K562 (cell line): ENCODE data around the gene FGR. TPM values are rescaled to one million over a fixed set of nuclear protein-coding genes. Genes with fewer than 3 reads are reported as not detected.

Experiments
- ATF7 ChIP-seq: fragments of 450-650 bp; IDR thresholded peaks from 2 replicates; pipeline ENCODE4 v1.7.1; 2014; ENCODE audit warnings: mild to moderate bottlenecking, moderate library complexity
- BHLHE40 ChIP-seq: IDR thresholded peaks from 2 replicates; pipeline ENCODE4 v1.6.1; 2011; ENCODE audit warnings: low read length, improper control_type of control experiment
- CCAR2 ChIP-seq: fragments of 200-400 bp; formaldehyde crosslinking; IDR thresholded peaks from 2 replicates; pipeline ENCODE4 v1.6.1; 2017; ENCODE audit warnings: mild to moderate bottlenecking, low read depth, low read length
- ETV1 ChIP-seq: fragments of 450-650 bp; conservative IDR thresholded peaks from 2 replicates; pipeline ENCODE4 v1.6.1; 2016; ENCODE audit warnings: missing genetic modification characterization, control low read depth, low read depth, missing compliant biosample characterization
- HSF4 ChIP-seq: fragments of 250-450 bp; sonication (Bioruptor Pico); IDR thresholded peaks from 2 replicates; pipeline ENCODE4 v2.1.2; 2022; ENCODE audit warnings: mild to moderate bottlenecking, moderate library complexity, borderline replicate concordance
- ILK ChIP-seq: fragments of 450-650 bp; IDR thresholded peaks from 2 replicates; pipeline ENCODE4 v1.6.1; 2016; ENCODE audit warnings: missing genetic modification characterization, low read depth, mild to moderate bottlenecking, missing compliant biosample characterization, moderate library complexity, borderline replicate concordance
- MCM3 ChIP-seq: fragments of 450-650 bp; IDR thresholded peaks from 2 replicates; pipeline ENCODE4 v1.6.1; 2016
- MIER1 ChIP-seq: fragments of 450-650 bp; IDR thresholded peaks from 2 replicates; pipeline ENCODE4 v1.6.1; 2016; ENCODE audit warnings: antibody characterized with exemption, mild to moderate bottlenecking, low read depth
- NR1H2 ChIP-seq: sonication (generic); formaldehyde crosslinking; IDR thresholded peaks from 2 replicates; pipeline ENCODE4 v1.4.0; 2020; ENCODE audit warnings: mild to moderate bottlenecking, missing genetic modification reagents
- RB1 ChIP-seq: fragments of 450-650 bp; IDR thresholded peaks from 2 replicates; pipeline ENCODE4 v1.6.1; 2017; ENCODE audit warnings: low read depth, mild to moderate bottlenecking
- RBFOX2 ChIP-seq: fragments of 200-400 bp; formaldehyde crosslinking; IDR thresholded peaks from 2 replicates; pipeline ENCODE4 v1.6.1; 2017; ENCODE audit warnings: low read depth, mild to moderate bottlenecking, low read length, moderate library complexity
- SRF ChIP-seq, 2 experiments: fragments of 250-450, 450-650 bp in 1 of 2; sonication (Bioruptor Pico) in 1 of 2; sonication (generic) in 1 of 2; formaldehyde crosslinking; IDR thresholded peaks; 2 replicates each; pipeline versions ENCODE4 v1.5.0 to v1.5.1; 2020 to 2022; ENCODE audit warnings: mild to moderate bottlenecking in 1 of 2, missing genetic modification reagents in 1 of 2
- SRSF7 ChIP-seq: fragments of 200-400 bp; formaldehyde crosslinking; optimal IDR thresholded peaks from 2 replicates; pipeline ENCODE3; 2017; ENCODE audit warnings: mild to moderate bottlenecking, low read depth, low read length
- SUPT5H ChIP-seq: fragments of 450-650 bp; IDR thresholded peaks from 2 replicates; pipeline ENCODE4 v1.6.1; 2016
- ZBTB1 ChIP-seq: sonication (generic); formaldehyde crosslinking; IDR thresholded peaks from 2 replicates; pipeline ENCODE4 v1.8.1; 2023; ENCODE audit warnings: missing genetic modification reagents, low read depth, mild to moderate bottlenecking, borderline replicate concordance
- ZFX ChIP-seq: sonication (generic); formaldehyde crosslinking; IDR thresholded peaks from 2 replicates; pipeline ENCODE4 v1.8.0; 2022; ENCODE audit warnings: mild to moderate bottlenecking, missing genetic modification reagents, moderate library complexity
- ZNF830 ChIP-seq: fragments of 250-450 bp; sonication (Bioruptor Pico); IDR thresholded peaks from 2 replicates; pipeline ENCODE4 v1.5.0; 2021; ENCODE audit warnings: mild to moderate bottlenecking
- polyA plus RNA-seq, 8 experiments: library from polyadenylated mRNA; depleted of rRNA in 4 of 8; stranded (reverse) in 5 of 8; unstranded in 3 of 8; fragments of >200 nt; fragmentation: Nextera tagmentation in 2 of 8; fragmentation: Illumina TruSeq in 1 of 8; extraction: Ambion mirVana in 2 of 8; extraction: Trizol in 1 of 8; gene quantifications; 2 replicates each; pipeline versions ENCODE4 v1.2.1 to v1.2.3, GENCODE V29; 2011 to 2014; ENCODE audit warnings: inconsistent platforms in 1 of 8, missing spikeins in 1 of 8
- total RNA-seq, 7 experiments: library from RNA; depleted of rRNA in 6 of 7; stranded (reverse); fragments of >200 nt in 6 of 7; fragmentation: Illumina TruSeq in 2 of 7; extraction: Trizol in 2 of 7; gene quantifications; 2 replicates each; pipeline versions ENCODE4 v1.2.1 to v1.2.3, GENCODE V29; 2011 to 2021; ENCODE audit warnings: low replicate concordance in 1 of 7
- TF ChIP-seq, protein P1 (sequence below): fragments of 450-650 bp; IDR thresholded peaks from 2 replicates; pipeline ENCODE4 v1.6.1; 2016; ENCODE audit warnings: mild to moderate bottlenecking
- TF ChIP-seq, protein P2 (sequence below): fragments of 250-450 bp; sonication (Bioruptor Pico); IDR thresholded peaks from 2 replicates; pipeline ENCODE4 v1.9.0; 2021; ENCODE audit warnings: mild to moderate bottlenecking
- TF ChIP-seq, protein P3 (sequence below): fragments of 250-450 bp; sonication (Bioruptor Pico); IDR thresholded peaks from 2 replicates; pipeline ENCODE4 v1.5.0; 2021
- TF ChIP-seq, protein P4 (sequence below): fragments of 450-650 bp; IDR thresholded peaks from 2 replicates; pipeline ENCODE4 v1.6.1; 2016; ENCODE audit warnings: antibody characterized with exemption
- TF ChIP-seq, protein P5 (sequence below): sonication (generic); formaldehyde crosslinking; IDR thresholded peaks from 2 replicates; pipeline ENCODE4 v1.8.0; 2022; ENCODE audit warnings: missing genetic modification reagents, mild to moderate bottlenecking, borderline replicate concordance

The FGR gene
- total and polyA plus RNA-seq, 9 of the 15 experiments (the other 6 are each of a cell fraction or from before 2014, with no cell fraction given), result 0.04 to 0.11 TPM; not detected in 7

DNA sequence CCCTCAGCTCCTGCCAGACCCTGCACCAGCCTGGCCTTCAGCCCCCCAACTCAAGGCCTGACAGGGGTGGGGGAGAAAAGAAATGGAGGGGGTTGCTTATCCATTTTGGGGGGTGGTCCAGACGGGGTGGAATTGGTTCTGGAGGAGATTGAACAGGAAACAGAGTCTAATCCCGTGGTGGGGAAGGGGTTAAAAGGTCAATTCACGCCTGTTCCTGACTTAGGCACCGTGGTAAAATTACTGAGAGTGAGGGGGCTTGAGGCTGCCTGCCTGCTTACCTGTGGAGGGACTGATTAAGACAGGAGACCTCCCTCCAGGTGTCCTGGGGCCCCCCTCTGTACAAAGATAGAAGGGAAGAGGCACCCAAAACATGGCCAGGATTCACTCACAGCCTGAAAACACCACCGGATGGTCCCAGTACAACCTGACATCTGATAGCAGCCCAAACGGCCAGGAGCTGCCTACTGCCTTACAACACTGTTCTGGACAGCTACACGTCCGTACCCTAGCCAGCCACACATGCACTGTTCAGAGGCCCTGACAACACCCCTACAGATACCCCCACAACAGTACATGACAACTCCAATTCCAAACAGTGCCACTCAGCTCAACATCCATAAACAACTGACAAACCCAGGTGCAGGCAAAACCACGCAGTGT, 62.8 kb downstream of the FGR start (continued):
- TF ChIP-seq, protein P1, sequence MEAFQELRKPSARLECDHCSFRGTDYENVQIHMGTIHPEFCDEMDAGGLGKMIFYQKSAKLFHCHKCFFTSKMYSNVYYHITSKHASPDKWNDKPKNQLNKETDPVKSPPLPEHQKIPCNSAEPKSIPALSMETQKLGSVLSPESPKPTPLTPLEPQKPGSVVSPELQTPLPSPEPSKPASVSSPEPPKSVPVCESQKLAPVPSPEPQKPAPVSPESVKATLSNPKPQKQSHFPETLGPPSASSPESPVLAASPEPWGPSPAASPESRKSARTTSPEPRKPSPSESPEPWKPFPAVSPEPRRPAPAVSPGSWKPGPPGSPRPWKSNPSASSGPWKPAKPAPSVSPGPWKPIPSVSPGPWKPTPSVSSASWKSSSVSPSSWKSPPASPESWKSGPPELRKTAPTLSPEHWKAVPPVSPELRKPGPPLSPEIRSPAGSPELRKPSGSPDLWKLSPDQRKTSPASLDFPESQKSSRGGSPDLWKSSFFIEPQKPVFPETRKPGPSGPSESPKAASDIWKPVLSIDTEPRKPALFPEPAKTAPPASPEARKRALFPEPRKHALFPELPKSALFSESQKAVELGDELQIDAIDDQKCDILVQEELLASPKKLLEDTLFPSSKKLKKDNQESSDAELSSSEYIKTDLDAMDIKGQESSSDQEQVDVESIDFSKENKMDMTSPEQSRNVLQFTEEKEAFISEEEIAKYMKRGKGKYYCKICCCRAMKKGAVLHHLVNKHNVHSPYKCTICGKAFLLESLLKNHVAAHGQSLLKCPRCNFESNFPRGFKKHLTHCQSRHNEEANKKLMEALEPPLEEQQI, result no peak
- TF ChIP-seq BHLHE40, result no peak
- TF ChIP-seq CCAR2, result no peak
- peak; percentile 25; the same call in 1 of the 2 replicates for TF ChIP-seq ATF7
- TF ChIP-seq, protein P2, sequence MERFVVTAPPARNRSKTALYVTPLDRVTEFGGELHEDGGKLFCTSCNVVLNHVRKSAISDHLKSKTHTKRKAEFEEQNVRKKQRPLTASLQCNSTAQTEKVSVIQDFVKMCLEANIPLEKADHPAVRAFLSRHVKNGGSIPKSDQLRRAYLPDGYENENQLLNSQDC (CRISPR knock-in tag), result no peak
- no peak for TF ChIP-seq RB1
- no peak for TF ChIP-seq ZNF830 (CRISPR knock-in tag)
- 0 out of 2 replicates have a peak, but pooled peaks have one; percentile 41 for TF ChIP-seq MIER1
- TF ChIP-seq, protein P3, sequence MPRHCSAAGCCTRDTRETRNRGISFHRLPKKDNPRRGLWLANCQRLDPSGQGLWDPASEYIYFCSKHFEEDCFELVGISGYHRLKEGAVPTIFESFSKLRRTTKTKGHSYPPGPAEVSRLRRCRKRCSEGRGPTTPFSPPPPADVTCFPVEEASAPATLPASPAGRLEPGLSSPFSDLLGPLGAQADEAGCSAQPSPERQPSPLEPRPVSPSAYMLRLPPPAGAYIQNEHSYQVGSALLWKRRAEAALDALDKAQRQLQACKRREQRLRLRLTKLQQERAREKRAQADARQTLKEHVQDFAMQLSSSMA, result no peak
- TF ChIP-seq, protein P4, sequence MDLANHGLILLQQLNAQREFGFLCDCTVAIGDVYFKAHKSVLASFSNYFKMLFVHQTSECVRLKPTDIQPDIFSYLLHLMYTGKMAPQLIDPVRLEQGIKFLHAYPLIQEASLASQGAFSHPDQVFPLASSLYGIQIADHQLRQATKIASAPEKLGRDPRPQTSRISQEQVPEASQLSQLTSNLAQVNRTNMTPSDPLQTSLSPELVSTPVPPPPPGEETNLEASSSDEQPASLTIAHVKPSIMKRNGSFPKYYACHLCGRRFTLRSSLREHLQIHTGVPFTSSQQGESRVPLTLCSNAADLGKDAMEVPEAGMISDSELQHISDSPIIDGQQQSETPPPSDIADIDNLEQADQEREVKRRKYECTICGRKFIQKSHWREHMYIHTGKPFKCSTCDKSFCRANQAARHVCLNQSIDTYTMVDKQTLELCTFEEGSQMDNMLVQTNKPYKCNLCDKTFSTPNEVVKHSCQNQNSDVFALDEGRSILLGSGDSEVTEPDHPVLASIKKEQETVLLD, result peak; percentile 52; the same call in 1 of the 2 replicates
- peak; percentile 29; the same call in 1 of the 2 replicates for TF ChIP-seq ETV1 (tag)
- TF ChIP-seq SRSF7, result no peak
- no peak for TF ChIP-seq SRF (CRISPR knock-in tag; IDR thresholded peaks at IDR 0.05)
- TF ChIP-seq SUPT5H, result no peak
- no peak for TF ChIP-seq ILK (tag)
- TF ChIP-seq RBFOX2, result no peak
- TF ChIP-seq ZFX, result peak; percentile 3; the same call in 1 of the 2 replicates
- peak; percentile 50; the same call in 1 of the 2 replicates for TF ChIP-seq ZBTB1 (CRISPR knock-in tag)
- TF ChIP-seq, protein P5, sequence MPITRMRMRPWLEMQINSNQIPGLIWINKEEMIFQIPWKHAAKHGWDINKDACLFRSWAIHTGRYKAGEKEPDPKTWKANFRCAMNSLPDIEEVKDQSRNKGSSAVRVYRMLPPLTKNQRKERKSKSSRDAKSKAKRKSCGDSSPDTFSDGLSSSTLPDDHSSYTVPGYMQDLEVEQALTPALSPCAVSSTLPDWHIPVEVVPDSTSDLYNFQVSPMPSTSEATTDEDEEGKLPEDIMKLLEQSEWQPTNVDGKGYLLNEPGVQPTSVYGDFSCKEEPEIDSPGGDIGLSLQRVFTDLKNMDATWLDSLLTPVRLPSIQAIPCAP (CRISPR knock-in tag), result no peak
- no peak for TF ChIP-seq MCM3
- TF ChIP-seq HSF4 (CRISPR knock-in tag), result no peak
- TF ChIP-seq NR1H2 (CRISPR knock-in tag), result no peak
